Activated CD8-positive, alpha-beta memory T cell treated with anti-CD3 and anti-CD28 coated beads for 4 hours (primary cell): Measurements from ENCODE around the gene SERINC5.
A peak's percentile ranks its signal among the peaks of the same experiment; 100 is the strongest.
"Not testable (repeated sequence)": the region's sequence is repeated elsewhere in the genome, so short reads cannot be mapped to it uniquely, and the experiment has no call there.

ENCODE experiments used
- DNase-seq, 2 donors: peaks; one replicate each; pipeline ENCODE4 v3.0.0-alpha.2; 2020; ENCODE audit warnings: low read depth in 2 of 2

Gene SERINC5

GRCh38 chr5:80103371-80103770, 152.5 kb downstream of the SERINC5 start:
- DNase-seq = no peak

- DNase-seq = no peak
Measured at GRCh38 chr5:80101993-80102392, 153.9 kb downstream of the SERINC5 start.

GRCh38 chr5:80097451-80097850, 158.4 kb downstream of the SERINC5 start:
- DNase-seq = no peak

- no peak for DNase-seq
Measured at GRCh38 chr5:80094236-80094738, 161.6 kb downstream of the SERINC5 start.

GRCh38 chr5:80093796-80094195, 162.1 kb downstream of the SERINC5 start:
- DNase-seq = no peak

GRCh38 chr5:80092486-80093107, 163.3 kb downstream of the SERINC5 start:
- DNase-seq = no peak

GRCh38 chr5:80091792-80092192, 164.1 kb downstream of the SERINC5 start:
- not testable (repeated sequence) for DNase-seq

- DNase-seq = no peak
Measured at GRCh38 chr5:80090884-80091166, 165.0 kb downstream of the SERINC5 start.

- DNase-seq = no peak
Measured at GRCh38 chr5:80083101-80083890, 172.6 kb downstream of the SERINC5 start.

GRCh38 chr5:80082731-80083100, 173.1 kb downstream of the SERINC5 start:
- peak in 1 of 2 donors; percentile 13 for DNase-seq

- DNase-seq = no peak
Measured at GRCh38 chr5:80082281-80082680, 173.6 kb downstream of the SERINC5 start.

- no peak for DNase-seq
Measured at GRCh38 chr5:80078921-80079320, 176.9 kb downstream of the SERINC5 start.

GRCh38 chr5:80077051-80077714, 178.7 kb downstream of the SERINC5 start:
- no peak for DNase-seq

- no peak for DNase-seq
Measured at GRCh38 chr5:80076131-80077050, 179.5 kb downstream of the SERINC5 start.

- DNase-seq = no peak
Measured at GRCh38 chr5:80072103-80073073, 183.5 kb downstream of the SERINC5 start.

GRCh38 chr5:80071510-80072021, 184.3 kb downstream of the SERINC5 start:
- DNase-seq = no peak

- no peak for DNase-seq
Measured at GRCh38 chr5:80070338-80071056, 185.4 kb downstream of the SERINC5 start.

- no peak for DNase-seq
Measured at GRCh38 chr5:80069918-80070318, 185.9 kb downstream of the SERINC5 start.

- DNase-seq = no peak
Measured at GRCh38 chr5:80069251-80069800, 186.5 kb downstream of the SERINC5 start.
